Right lobe of liver (tissue), 6 donors: Measurements from ENCODE around the gene CUX1. TPM values are rescaled to one million over a fixed set of nuclear protein-coding genes. Genes with fewer than 3 reads are reported as not detected.

Experiments
- ATAC-seq, 4 donors: fragments of 200-7000 bp; cut with Tn5 transposase; one replicate each; pipeline ENCODE4 v1.9.1; 2020; ENCODE audit warnings: mild to moderate bottlenecking in 4 of 4, moderate library complexity in 4 of 4
- DNase-seq, 3 donors: peaks; one replicate each; pipeline ENCODE4 v3.0.0-alpha.2; 2020
- H3K27ac ChIP-seq, 3 donors: fragments of 200-600 bp; one replicate each; pipeline ENCODE4 v1.8.0; 2022
- H3K27me3 ChIP-seq, 2 donors: fragments of 200-600 bp; one replicate each; pipeline ENCODE4 v1.8.0; 2022
- H3K36me3 ChIP-seq, 4 donors: fragments of 200-600 bp; sonication (generic) in 1 of 4; one replicate each; pipeline versions ENCODE4 v1.5.1 to v1.8.0; 2017 to 2022; ENCODE audit warnings: control low read depth in 1 of 4
- H3K4me1 ChIP-seq, 4 donors: fragments of 200-600 bp; sonication (generic) in 1 of 4; one replicate each; pipeline versions ENCODE4 v1.5.1 to v1.8.0; 2017 to 2022; ENCODE audit warnings: control low read depth in 1 of 4
- H3K4me3 ChIP-seq, 3 donors: fragments of 200-600 bp; one replicate each; pipeline ENCODE4 v1.8.0; 2022
- H3K9me3 ChIP-seq, 4 donors: fragments of 200-600 bp; sonication (generic) in 1 of 4; one replicate each; pipeline versions ENCODE4 v1.5.1 to v1.8.0; 2017 to 2022; ENCODE audit warnings: control low read depth in 1 of 4
- POLR2A ChIP-seq: fragments of 450-650 bp; IDR thresholded peaks from one replicate; pipeline ENCODE4 v1.6.1; 2017; ENCODE audit warnings: antibody characterized with exemption, mild to moderate bottlenecking
- WGBS: methylation state at CpG from one replicate; pipeline ENCODE4 v1.1.6; 2018; ENCODE audit warnings: low coverage, low lambda C conversion rate; ENCODE audit not compliant: insufficient coverage; ENCODE audit errors: missing lambda C conversion rate; 5-methylcytosine and 5-hydroxymethylcytosine counted together
- intact Hi-C, 2 donors: fragments of 100-400 bp; cut with DNase I; formaldehyde crosslinking; loops; one replicate each; pipeline versions ENCODE4 v1.11.2 to v1.14.1; 2022
- total RNA-seq, 6 experiments: library from RNA; depleted of rRNA in 2 of 6; stranded (reverse); fragments of >200 nt in 2 of 6; fragmentation: NEBNext Ultra II Directional in 3 of 6; extraction: Animal tissue kit (Norgen Biotek cat#: 25700) in 3 of 6; gene quantifications; one replicate each; pipeline versions ENCODE4 v1.1.0 to v1.2.4, GENCODE V29; 2016 to 2023
- TF ChIP-seq, protein P1 (sequence below), 4 donors: fragments of 200-600 bp in 3 of 4; fragments of 450-650 bp in 1 of 4; IDR thresholded peaks; one replicate each; pipeline versions ENCODE4 v1.5.1 to v1.8.0; 2016 to 2022; ENCODE audit warnings: antibody characterized with exemption in 4 of 4, mild to moderate bottlenecking in 2 of 4
- donor health status: DM: no; HTN: yes; CAD: no.
- donor health status: DM: no; HTN: no; CAD: no.
- donor health status: DM: no; HTN: no; CAD: no.
- donor health status: DM: no; HTN: yes; CAD: no.
- donor health status: DM: no; HTN: yes; CAD: no.

The CUX1 gene
- total RNA-seq, 6 experiments from 2014 or later = 34.3 to 53.1 (median 40.6) TPM

DNA sequence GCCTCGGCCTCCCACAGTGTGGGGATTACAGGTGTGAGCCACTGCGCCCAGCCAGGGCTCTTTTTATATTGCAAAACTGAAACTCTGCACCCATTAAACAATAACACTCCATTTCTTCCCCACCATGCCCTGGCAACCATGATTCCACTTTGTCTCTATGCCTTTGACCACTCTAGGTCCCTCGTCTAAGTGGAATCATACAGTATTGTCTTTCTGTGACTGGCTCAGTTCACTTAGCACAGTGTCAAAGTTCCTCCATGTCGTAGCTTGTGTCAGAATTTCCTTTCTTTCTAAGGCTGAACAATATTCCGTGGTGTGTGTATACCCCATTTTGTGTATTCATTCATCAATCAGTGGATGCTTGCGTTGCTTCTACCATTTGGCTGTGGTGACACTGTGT lies 46.2 kb downstream of the CUX1 start:
- Histone ChIP-seq H3K36me3 (no peaks in the 10 kb centered on the region), H3K27me3 (no peaks in the 10 kb centered on the region), H3K4me3 (no peak overlapping the region), H3K4me1 (peaks cover 0 to 29% (median 6%) of the 10 kb centered on the region in 4 donors), H3K27ac (no peak overlapping the region), H3K9me3 (no peaks in the 10 kb centered on the region)
- 100% methylated on average over 5 of the region's 6 CpGs for WGBS
- intact Hi-C loops = no loop called here
- DNase-seq (no peak), ATAC-seq (no peak)
- no peak for TF ChIP-seq POLR2A
- TF ChIP-seq, protein P1, sequence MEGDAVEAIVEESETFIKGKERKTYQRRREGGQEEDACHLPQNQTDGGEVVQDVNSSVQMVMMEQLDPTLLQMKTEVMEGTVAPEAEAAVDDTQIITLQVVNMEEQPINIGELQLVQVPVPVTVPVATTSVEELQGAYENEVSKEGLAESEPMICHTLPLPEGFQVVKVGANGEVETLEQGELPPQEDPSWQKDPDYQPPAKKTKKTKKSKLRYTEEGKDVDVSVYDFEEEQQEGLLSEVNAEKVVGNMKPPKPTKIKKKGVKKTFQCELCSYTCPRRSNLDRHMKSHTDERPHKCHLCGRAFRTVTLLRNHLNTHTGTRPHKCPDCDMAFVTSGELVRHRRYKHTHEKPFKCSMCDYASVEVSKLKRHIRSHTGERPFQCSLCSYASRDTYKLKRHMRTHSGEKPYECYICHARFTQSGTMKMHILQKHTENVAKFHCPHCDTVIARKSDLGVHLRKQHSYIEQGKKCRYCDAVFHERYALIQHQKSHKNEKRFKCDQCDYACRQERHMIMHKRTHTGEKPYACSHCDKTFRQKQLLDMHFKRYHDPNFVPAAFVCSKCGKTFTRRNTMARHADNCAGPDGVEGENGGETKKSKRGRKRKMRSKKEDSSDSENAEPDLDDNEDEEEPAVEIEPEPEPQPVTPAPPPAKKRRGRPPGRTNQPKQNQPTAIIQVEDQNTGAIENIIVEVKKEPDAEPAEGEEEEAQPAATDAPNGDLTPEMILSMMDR (IDR thresholded peaks at IDR 0.05) = no peak

DNA sequence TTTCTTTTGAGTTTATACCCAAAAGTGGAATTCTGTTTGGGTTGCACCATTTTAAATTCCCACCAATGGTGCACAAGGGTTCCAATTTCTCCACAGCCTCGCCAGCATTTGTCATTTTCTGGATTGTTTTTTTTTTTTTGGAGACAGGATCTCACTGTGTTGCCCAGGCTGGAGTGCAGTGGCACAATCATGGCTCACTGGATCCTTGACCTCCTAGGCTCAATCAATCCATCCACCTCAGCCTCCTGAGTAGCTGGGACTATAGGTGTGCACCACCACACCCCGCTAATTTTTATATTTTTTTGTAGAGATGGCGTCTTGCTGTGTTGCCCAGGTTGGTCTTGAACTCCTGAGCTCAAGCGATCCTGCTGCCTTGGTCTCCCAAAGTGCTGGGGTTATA lies 46.6 kb downstream of the CUX1 start:
- intact Hi-C loops = no loop called here
- ATAC-seq (no peak), DNase-seq (no peak)
- Histone ChIP-seq H3K36me3 (no peaks in the 10 kb centered on the region), H3K9me3 (no peaks in the 10 kb centered on the region), H3K4me3 (no peak overlapping the region), H3K4me1 (peaks cover 0 to 25% (median 5%) of the 10 kb centered on the region in 4 donors), H3K27ac (no peak overlapping the region), H3K27me3 (no peaks in the 10 kb centered on the region)
- no peak for TF ChIP-seq POLR2A
- TF ChIP-seq, protein P1 (IDR thresholded peaks at IDR 0.05) = no peak
- WGBS = 98% methylated on average over 4 of the region's 4 CpGs

DNA sequence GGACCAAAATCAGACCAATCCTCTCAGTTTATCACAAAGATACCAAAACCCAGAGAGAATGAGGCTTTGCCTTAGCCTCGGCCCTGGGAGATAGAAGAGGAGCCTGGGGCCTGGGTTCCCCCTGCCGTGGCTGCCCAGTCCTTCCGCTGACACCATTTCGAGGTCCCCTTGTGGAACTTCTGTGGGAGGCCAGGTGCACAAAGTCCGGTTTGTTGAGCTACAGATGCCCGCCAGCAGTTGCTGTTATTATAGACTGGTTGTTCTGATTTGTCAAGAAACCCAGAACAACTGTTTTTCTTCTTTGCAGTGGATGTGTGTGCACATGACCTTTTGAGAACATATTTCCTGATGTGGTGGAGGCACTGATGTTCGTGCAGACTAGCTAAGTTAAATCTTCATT lies 47.6 kb downstream of the CUX1 start:
- H3K27me3 ChIP-seq = no peaks in the 10 kb centered on the region
- WGBS = 78% methylated on average over 7 of the region's 7 CpGs
- H3K4me1 ChIP-seq = peaks cover 0 to 15% (median under 1%) of the 10 kb centered on the region in 4 donors
- intact Hi-C loops = no loop called here
- ATAC-seq (peak; percentile 15 to 46 (median 33)), DNase-seq (no peak)
- no peaks in the 10 kb centered on the region for H3K9me3 ChIP-seq
- TF ChIP-seq, protein P1 (IDR thresholded peaks at IDR 0.05) = no peak
- TF ChIP-seq POLR2A = no peak
- no peak overlapping the region for H3K4me3 ChIP-seq
- no peaks in the 10 kb centered on the region for H3K36me3 ChIP-seq
- H3K27ac ChIP-seq = no peak overlapping the region

DNA sequence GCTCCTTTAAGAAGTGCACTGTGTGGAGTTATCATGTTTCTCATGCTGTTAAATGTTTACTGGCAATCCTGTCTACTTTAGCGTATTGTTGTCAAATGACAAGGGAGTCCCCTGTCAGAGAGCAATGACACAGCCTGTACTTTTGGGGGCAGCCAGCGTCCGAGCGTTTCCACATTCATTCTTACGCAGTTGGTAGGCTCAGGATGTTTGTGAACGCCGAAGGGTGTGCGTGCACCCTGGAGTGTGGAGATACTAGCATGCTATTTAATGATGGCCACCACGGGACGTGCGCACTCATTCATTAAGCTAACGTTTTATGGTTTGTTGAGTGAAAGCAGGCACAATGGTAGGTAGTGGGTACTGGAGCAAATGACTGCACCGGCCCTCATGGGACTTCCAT lies 48.0 kb downstream of the CUX1 start:
- Histone ChIP-seq H3K27ac (no peak overlapping the region), H3K9me3 (no peaks in the 10 kb centered on the region), H3K4me1 (peaks cover 0 to 11% (median 0%) of the 10 kb centered on the region in 4 donors), H3K27me3 (no peaks in the 10 kb centered on the region), H3K36me3 (no peaks in the 10 kb centered on the region), H3K4me3 (no peak overlapping the region)
- no peak for TF ChIP-seq POLR2A
- TF ChIP-seq, protein P1 (IDR thresholded peaks at IDR 0.05) = no peak
- ATAC-seq (peak in 1 of 4 donors; percentile 10), DNase-seq (no peak)
- WGBS = 78% methylated on average over 13 of the region's 13 CpGs
- intact Hi-C loops = no loop called here

DNA sequence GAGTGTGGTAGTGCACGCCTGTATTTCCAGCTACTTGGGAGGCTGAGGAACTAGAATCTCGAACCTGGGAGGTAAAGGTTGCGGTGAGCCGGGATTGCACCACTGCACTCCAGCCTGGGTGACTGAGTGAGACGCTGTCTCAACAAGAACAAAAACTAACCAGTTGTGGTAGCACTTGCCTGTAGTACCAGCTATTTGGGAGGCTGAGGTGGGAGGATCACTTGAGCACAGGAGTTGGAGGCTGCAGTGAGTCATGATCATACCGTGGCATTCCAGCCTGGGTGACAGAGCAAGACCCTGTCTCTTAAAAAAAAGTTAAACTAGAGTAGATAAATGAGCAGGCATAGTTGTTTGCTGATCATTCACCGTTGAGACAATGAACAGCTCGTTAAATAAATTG lies 48.9 kb downstream of the CUX1 start:
- 96% methylated on average over 8 of the region's 8 CpGs for WGBS
- no peak for DNase-seq
- no peak for ATAC-seq

More for the DNA sequence above, 48.9 kb downstream of the CUX1 start:
- TF ChIP-seq POLR2A = no peak
- TF ChIP-seq, protein P1 (IDR thresholded peaks at IDR 0.05) = no peak
- Histone ChIP-seq H3K27ac (no peak overlapping the region), H3K4me1 (peaks cover 0 to 11% (median 0%) of the 10 kb centered on the region in 4 donors), H3K36me3 (no peaks in the 10 kb centered on the region), H3K9me3 (no peaks in the 10 kb centered on the region), H3K27me3 (no peaks in the 10 kb centered on the region), H3K4me3 (no peak overlapping the region)
- intact Hi-C loops = no loop called here
